ENCODE data around the gene KCTD11.

- no peak for TF ChIP-seq CTCF (IDR thresholded peaks at IDR 0.05)
- TF ChIP-seq POLR2A (IDR thresholded peaks at IDR 0.05): no peak
Measured at GRCh38 chr17:7396147-7396546, 44.2 kb downstream of the KCTD11 start.
